Loucy (cell line): Measurements from ENCODE around the gene CLSTN2.

Source experiments
- CTCF ChIP-seq: fragments of 200-600 bp; sonication (generic); conservative IDR thresholded peaks from 2 replicates; pipeline ENCODE4 v1.5.1; 2014; ENCODE audit warnings: mild to moderate bottlenecking, antibody characterized with exemption, low read length
- EZH2phosphoT487 ChIP-seq: fragments of 200-600 bp; IDR thresholded peaks from 2 replicates; pipeline ENCODE4 v1.6.1; 2018; ENCODE audit warnings: antibody characterized with exemption, mild to moderate bottlenecking, moderate library complexity, borderline replicate concordance

- no peak for TF ChIP-seq CTCF
- TF ChIP-seq EZH2phosphoT487: no peak
Observed at GRCh38 chr3:140377644-140378043, 442.7 kb downstream of the CLSTN2 start.
